NCI-H226 (cell line): ENCODE data around the gene KCNJ16.
A peak's percentile ranks its signal among the peaks of the same experiment; 100 is the strongest.
"Not testable (repeated sequence)": the region's sequence is repeated elsewhere in the genome, so short reads cannot be mapped to it uniquely, and the experiment has no call there.

Source experiments
- DNase-seq: peaks from one replicate; pipeline ENCODE4 v3.0.0-alpha.2; 2015

The KCNJ16 gene

GRCh38 chr17:70074956-70075355 is at the start of gene KCNJ16:
TSS of gene KCNJ16 (plus strand) at chr17:70075225. CDS start at chr17:70132088, 56,863 bp downstream.
- DNase-seq: no peak

- DNase-seq: no peak
These were observed 46.6 kb upstream of the KCNJ16 start for GRCh38 chr17:70028397-70028796.

- no peak for DNase-seq
These were observed 45.9 kb upstream of the KCNJ16 start for GRCh38 chr17:70028978-70029767.

GRCh38 chr17:70030371-70030770 is 44.7 kb upstream of the KCNJ16 start:
- no peak for DNase-seq

GRCh38 chr17:70031341-70031740 is 43.7 kb upstream of the KCNJ16 start:
- DNase-seq: no peak

GRCh38 chr17:70033165-70033564 is 41.9 kb upstream of the KCNJ16 start:
- no peak for DNase-seq

- peak; percentile 10 for DNase-seq
These were observed 40.9 kb upstream of the KCNJ16 start for GRCh38 chr17:70034158-70034557.

- no peak for DNase-seq
These were observed 37.5 kb upstream of the KCNJ16 start for GRCh38 chr17:70037498-70037897.

- DNase-seq: no peak
These were observed 34.7 kb upstream of the KCNJ16 start for GRCh38 chr17:70040336-70040735.

GRCh38 chr17:70041061-70041460 is 34.0 kb upstream of the KCNJ16 start:
- no peak for DNase-seq

- DNase-seq: no peak
These were observed 33.5 kb upstream of the KCNJ16 start for GRCh38 chr17:70041540-70041939.

GRCh38 chr17:70045780-70046179 is 29.2 kb upstream of the KCNJ16 start:
- not testable (repeated sequence) for DNase-seq

- no peak for DNase-seq
These were observed 27.2 kb upstream of the KCNJ16 start for GRCh38 chr17:70047619-70048419.

GRCh38 chr17:70049801-70050591 is 25.0 kb upstream of the KCNJ16 start:
- DNase-seq: no peak

GRCh38 chr17:70050931-70051330 is 24.1 kb upstream of the KCNJ16 start:
- no peak for DNase-seq

GRCh38 chr17:70053241-70054234 is 21.5 kb upstream of the KCNJ16 start:
- DNase-seq: no peak

- DNase-seq: no peak
These were observed 20.0 kb upstream of the KCNJ16 start for GRCh38 chr17:70055000-70055399.

- no peak for DNase-seq
These were observed 16.0 kb upstream of the KCNJ16 start for GRCh38 chr17:70059071-70059470.

- no peak for DNase-seq
These were observed 15.4 kb upstream of the KCNJ16 start for GRCh38 chr17:70059649-70060048.

- no peak for DNase-seq
These were observed 14.6 kb upstream of the KCNJ16 start for GRCh38 chr17:70060415-70060814.

GRCh38 chr17:70067134-70067533 is 7.9 kb upstream of the KCNJ16 start:
- DNase-seq: no peak
